ENCODE measurements around the gene CAMK2D. TPM values are rescaled to one million over a fixed set of nuclear protein-coding genes. Genes with fewer than 3 reads are reported as not detected.

CAMK2D gene
- total and polyA plus RNA-seq, 12 donors: 55.6 to 286 (median 221) TPM

- Histone ChIP-seq H3K27ac (peak overlapping the region in 8 of 10 donors; percentile 1 to 65 (median 56)), H3K4me3 (no peak overlapping the region), H3K27me3 (no peaks in the 10 kb centered on the region), H3K9me3 (no peaks in the 10 kb centered on the region), H3K36me3 (peaks cover 0 to 6% (median 0%) of the 10 kb centered on the region in 9 donors), H3K4me1 (peaks cover 3 to 77% (median 46%) of the 10 kb centered on the region in 9 donors)
- DNase-seq: peak in 1 of 2 donors; percentile 20
- peak in 5 of 8 donors; percentile 18 to 38 (median 26) for ATAC-seq
- TF ChIP-seq, protein P1, sequence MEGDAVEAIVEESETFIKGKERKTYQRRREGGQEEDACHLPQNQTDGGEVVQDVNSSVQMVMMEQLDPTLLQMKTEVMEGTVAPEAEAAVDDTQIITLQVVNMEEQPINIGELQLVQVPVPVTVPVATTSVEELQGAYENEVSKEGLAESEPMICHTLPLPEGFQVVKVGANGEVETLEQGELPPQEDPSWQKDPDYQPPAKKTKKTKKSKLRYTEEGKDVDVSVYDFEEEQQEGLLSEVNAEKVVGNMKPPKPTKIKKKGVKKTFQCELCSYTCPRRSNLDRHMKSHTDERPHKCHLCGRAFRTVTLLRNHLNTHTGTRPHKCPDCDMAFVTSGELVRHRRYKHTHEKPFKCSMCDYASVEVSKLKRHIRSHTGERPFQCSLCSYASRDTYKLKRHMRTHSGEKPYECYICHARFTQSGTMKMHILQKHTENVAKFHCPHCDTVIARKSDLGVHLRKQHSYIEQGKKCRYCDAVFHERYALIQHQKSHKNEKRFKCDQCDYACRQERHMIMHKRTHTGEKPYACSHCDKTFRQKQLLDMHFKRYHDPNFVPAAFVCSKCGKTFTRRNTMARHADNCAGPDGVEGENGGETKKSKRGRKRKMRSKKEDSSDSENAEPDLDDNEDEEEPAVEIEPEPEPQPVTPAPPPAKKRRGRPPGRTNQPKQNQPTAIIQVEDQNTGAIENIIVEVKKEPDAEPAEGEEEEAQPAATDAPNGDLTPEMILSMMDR (IDR thresholded peaks at IDR 0.05): no peak
- WGBS, 2 donors: 26 to 35% methylated on average over 1 of the region's 1 CpG
- intact Hi-C loops (cut with DNase I): loop anchor here in 1 of 10 donors (10.0 kb wide), 2 partner anchors 93 to 143 kb away; no protein-coding TSS in a partner anchor
These were observed 223.9 kb downstream of the CAMK2D start for GRCh38 chr4:113537628-113538027.

DNA sequence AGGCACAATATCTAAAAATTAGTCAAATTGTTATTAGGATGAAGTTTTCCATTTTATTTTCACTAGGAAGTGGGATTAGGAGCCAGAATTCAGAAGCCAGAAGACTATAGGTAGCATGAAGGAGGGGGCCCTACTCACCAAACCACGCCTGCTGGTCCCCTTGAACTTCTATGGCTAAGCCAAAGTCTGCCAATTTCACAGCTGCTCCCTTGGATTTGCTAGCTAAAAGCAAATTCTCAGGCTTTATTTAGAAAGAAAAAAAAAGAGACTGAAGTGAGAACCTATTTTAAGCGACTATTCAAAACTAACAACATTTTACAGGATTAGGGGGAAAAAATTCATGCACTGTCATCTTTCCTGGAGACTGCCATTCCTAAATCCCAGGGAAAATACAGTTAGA lies 224.3 kb downstream of the CAMK2D start:
- DNase-seq: no peak
- peak in 4 of 8 donors; percentile 5 to 29 (median 14) for ATAC-seq
- Histone ChIP-seq H3K4me3 (no peak overlapping the region), H3K27me3 (no peaks in the 10 kb centered on the region), H3K36me3 (peaks cover 0 to 10% (median 0%) of the 10 kb centered on the region in 9 donors), H3K4me1 (peaks cover 3 to 76% (median 46%) of the 10 kb centered on the region in 9 donors), H3K9me3 (no peaks in the 10 kb centered on the region), H3K27ac (peak overlapping the region in 7 of 10 donors; percentile 1 to 65 (median 57))
- WGBS, 2 donors: 60 to 64% methylated on average over 2 of the region's 2 CpGs
- intact Hi-C loops (cut with DNase I): loop anchor here in 1 of 10 donors (10.0 kb wide), 2 partner anchors 92 to 142 kb away; no protein-coding TSS in a partner anchor
- TF ChIP-seq, protein P1 (IDR thresholded peaks at IDR 0.05): no peak

- TF ChIP-seq, protein P1 (IDR thresholded peaks at IDR 0.05): no peak
- DNase-seq: no peak
- Histone ChIP-seq H3K36me3 (peaks cover 0 to 34% (median 0%) of the 10 kb centered on the region in 9 donors), H3K4me1 (peaks cover 3 to 51% (median 31%) of the 10 kb centered on the region in 9 donors), H3K27me3 (no peaks in the 10 kb centered on the region), H3K9me3 (no peaks in the 10 kb centered on the region), H3K27ac (peak overlapping the region in 3 of 10 donors; percentile 5 to 65 (median 35)), H3K4me3 (no peak overlapping the region)
- intact Hi-C loops (cut with DNase I): loop anchor here in 1 of 10 donors (10.0 kb wide), 2 partner anchors 90 to 140 kb away; no protein-coding TSS in a partner anchor
- no peak for ATAC-seq
- WGBS, 2 donors: 26 to 45% methylated on average over 1 of the region's 1 CpG
These were observed 226.8 kb downstream of the CAMK2D start for GRCh38 chr4:113534711-113535110.

- peaks cover 0 to 63% (median 0%) of the 10 kb centered on the region in 9 donors for H3K36me3 ChIP-seq
- WGBS, 2 donors: 86 to 87% methylated on average over 2 of the region's 2 CpGs
These were observed 230.0 kb downstream of the CAMK2D start for GRCh38 chr4:113531572-113531971.

More at GRCh38 chr4:113531572-113531971, 230.0 kb downstream of the CAMK2D start:
- Histone ChIP-seq H3K4me3 (no peak overlapping the region), H3K4me1 (peaks cover 0 to 32% (median 6%) of the 10 kb centered on the region in 9 donors), H3K27ac (no peak overlapping the region), H3K27me3 (no peaks in the 10 kb centered on the region), H3K9me3 (no peaks in the 10 kb centered on the region)
- ATAC-seq (no peak), DNase-seq (no peak)
- intact Hi-C loops (cut with DNase I): loop anchor here in 1 of 10 donors (10.0 kb wide), 2 partner anchors 87 to 137 kb away; no protein-coding TSS in a partner anchor
- TF ChIP-seq, protein P1 (IDR thresholded peaks at IDR 0.05): no peak

Measured in heart right ventricle (tissue), 16 donors.